Measurements from ENCODE around the gene DNAH12.
A peak's percentile ranks its signal among the peaks of the same experiment; 100 is the strongest.

Gene DNAH12

GRCh38 chr3:57557085-57557537, 13.0 kb upstream of the DNAH12 start:
- H2AFZ ChIP-seq (ENCODE audit: low read length): peak overlapping the region; percentile 94
- peak overlapping the region; percentile 93 for H3K4me3 ChIP-seq (ENCODE audit: low read length)
- peaks cover 6% of the 10 kb centered on the region; the same call in 1 of the 2 replicates for H3K36me3 ChIP-seq (replicated peaks; ENCODE audit: insufficient read depth, low read length)
- H3K4me1 ChIP-seq (ENCODE audit: low read length): peaks cover 3% of the 10 kb centered on the region; the same call in 1 of the 2 replicates
- peak overlapping the region; percentile 96 for H3K4me2 ChIP-seq (ENCODE audit: low read depth, low read length)
- H3K27ac ChIP-seq (ENCODE audit: low read length): peak overlapping the region; percentile 80; the same call in 1 of the 2 replicates
- H3K9me3 ChIP-seq (replicated peaks; ENCODE audit: insufficient read depth, low read length): no peaks in the 10 kb centered on the region
- TF ChIP-seq EZH2 (optimal IDR thresholded peaks at IDR 0.05; ENCODE audit: low read depth, low read length) (no peak), EZH2phosphoT487 (IDR thresholded peaks at IDR 0.05; ENCODE audit: low read length) (no peak), CTCF (IDR thresholded peaks at IDR 0.05; ENCODE audit: low read length) (no peak)
- H3F3A ChIP-seq (ENCODE audit: insufficient read depth, low read length): peaks cover 6% of the 10 kb centered on the region
- H3K9ac ChIP-seq (ENCODE audit: low read length): peak overlapping the region; percentile 90
- DNase-seq: peak; percentile 48
- H4K20me1 ChIP-seq (ENCODE audit: insufficient read depth, low read length): no peaks in the 10 kb centered on the region
- H3K9me2 ChIP-seq (replicated peaks; ENCODE audit: insufficient read depth, low read length): no peaks in the 10 kb centered on the region
- H3K27me3 ChIP-seq (replicated peaks; ENCODE audit: insufficient read depth, low read length): no peaks in the 10 kb centered on the region
- H3K79me2 ChIP-seq (ENCODE audit: low read length): peaks cover 61% of the 10 kb centered on the region

GRCh38 chr3:57556459-57557084, 12.4 kb upstream of the DNAH12 start:
- Histone ChIP-seq H3K4me1 (ENCODE audit: low read length) (peaks cover 3% of the 10 kb centered on the region; the same call in 1 of the 2 replicates), H3K9me2 (replicated peaks; ENCODE audit: insufficient read depth, low read length) (no peaks in the 10 kb centered on the region), H3K27me3 (replicated peaks; ENCODE audit: insufficient read depth, low read length) (no peaks in the 10 kb centered on the region), H2AFZ (ENCODE audit: low read length) (peak overlapping the region; percentile 94), H3K9me3 (replicated peaks; ENCODE audit: insufficient read depth, low read length) (no peaks in the 10 kb centered on the region), H3K36me3 (replicated peaks; ENCODE audit: insufficient read depth, low read length) (peaks cover under 1% of the 10 kb centered on the region; the same call in 1 of the 2 replicates), H3K27ac (ENCODE audit: low read length) (peak overlapping the region; percentile 80), H3F3A (ENCODE audit: insufficient read depth, low read length) (peaks cover 6% of the 10 kb centered on the region), H3K79me2 (ENCODE audit: low read length) (peaks cover 56% of the 10 kb centered on the region), H4K20me1 (ENCODE audit: insufficient read depth, low read length) (no peaks in the 10 kb centered on the region), H3K9ac (ENCODE audit: low read length) (peak overlapping the region; percentile 90), H3K4me2 (ENCODE audit: low read depth, low read length) (peak overlapping the region; percentile 96), H3K4me3 (ENCODE audit: low read length) (peak overlapping the region; percentile 93)
- peak; percentile 13 for DNase-seq
- TF ChIP-seq EZH2phosphoT487 (IDR thresholded peaks at IDR 0.05; ENCODE audit: low read length) (no peak), EZH2 (optimal IDR thresholded peaks at IDR 0.05; ENCODE audit: low read depth, low read length) (no peak), CTCF (IDR thresholded peaks at IDR 0.05; ENCODE audit: low read length) (no peak)

- peak within 1 kb of the TSS; percentile 94 for H2AFZ ChIP-seq (ENCODE audit: low read length)
- no peaks in the 10 kb centered on the region for H4K20me1 ChIP-seq (ENCODE audit: insufficient read depth, low read length)
- no peaks in the 10 kb centered on the region for H3K9me3 ChIP-seq (replicated peaks; ENCODE audit: insufficient read depth, low read length)
- peak within 1 kb of the TSS; percentile 80 for H3K27ac ChIP-seq (ENCODE audit: low read length)
- no peaks in the 10 kb centered on the region for H3K9me2 ChIP-seq (replicated peaks; ENCODE audit: insufficient read depth, low read length)
- H3K4me3 ChIP-seq (ENCODE audit: low read length): peak within 1 kb of the TSS; percentile 93
- H3F3A ChIP-seq (ENCODE audit: insufficient read depth, low read length): peaks cover 6% of the 10 kb centered on the region
- peak; percentile 93 for DNase-seq
- peaks cover 52% of the 10 kb centered on the region for H3K79me2 ChIP-seq (ENCODE audit: low read length)
- peak within 1 kb of the TSS; percentile 90 for H3K9ac ChIP-seq (ENCODE audit: low read length)
- peak within 1 kb of the TSS; percentile 96 for H3K4me2 ChIP-seq (ENCODE audit: low read depth, low read length)
- no peaks in the 10 kb centered on the region for H3K27me3 ChIP-seq (replicated peaks; ENCODE audit: insufficient read depth, low read length)
- H3K36me3 ChIP-seq (replicated peaks; ENCODE audit: insufficient read depth, low read length): no peaks in the 10 kb centered on the region; the same call in 1 of the 2 replicates
- H3K4me1 ChIP-seq (ENCODE audit: low read length): peaks cover 3% of the 10 kb centered on the region; the same call in 1 of the 2 replicates
- TF ChIP-seq CTCF (IDR thresholded peaks at IDR 0.05; ENCODE audit: low read length): no peak
- TF ChIP-seq EZH2phosphoT487 (IDR thresholded peaks at IDR 0.05; ENCODE audit: low read length): no peak
- no peak for TF ChIP-seq EZH2 (optimal IDR thresholded peaks at IDR 0.05; ENCODE audit: low read depth, low read length)
Observed at GRCh38 chr3:57555738-57556458, 11.8 kb upstream of the DNAH12 start, which contains the start of gene PDE12. Gene PDE12, plus strand, starts transcription at chr3:57556274. Its CDS starts 106 bp downstream, at chr3:57556380.

Measured in MM.1S (cell line).